LNCaP clone FGC (cell line): Measurements from ENCODE around the gene GABPA.

Experiments used
- DNase-seq: peaks from one replicate; pipeline ENCODE4 v3.0.0-alpha.2; 2011; ENCODE audit warnings: low read depth
- H3K4me3 ChIP-seq: 2 replicates; pipeline ENCODE4 v1.5.1; 2011; ENCODE audit warnings: mild to moderate bottlenecking, low read depth, low read length, control low read depth
- CTCF ChIP-seq: IDR thresholded peaks from 2 replicates; pipeline ENCODE4 v1.5.1; 2012; ENCODE audit warnings: mild to moderate bottlenecking; ENCODE audit not compliant: control insufficient read depth, insufficient read depth; ENCODE audit errors: extremely low read depth

Gene GABPA

DNA sequence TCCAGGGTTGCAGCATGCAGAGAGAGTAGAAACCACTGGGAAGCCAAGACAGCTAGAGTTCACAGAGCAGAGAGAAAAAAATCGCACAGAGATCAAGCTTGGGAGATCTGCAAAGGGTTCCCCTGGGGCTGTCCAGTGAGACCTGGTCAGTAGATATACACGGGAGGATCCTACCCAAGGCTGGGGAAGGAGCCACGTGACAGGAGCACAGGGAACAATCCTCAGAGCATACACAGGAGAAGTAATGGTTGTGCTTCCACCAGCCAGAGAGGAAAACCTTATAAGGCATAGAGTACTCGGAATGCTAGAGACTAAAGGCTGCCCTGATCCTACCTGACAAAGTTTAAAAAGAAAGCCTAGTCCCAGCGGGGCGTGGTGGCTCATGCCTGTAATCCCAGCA is 53.9 kb downstream of the GABPA start:
- DNase-seq, result no peak
- H3K4me3 ChIP-seq, result no peak overlapping the region
- TF ChIP-seq CTCF, result no peak

- DNase-seq, result peak; percentile 10
- TF ChIP-seq CTCF, result peak; percentile 64
- H3K4me3 ChIP-seq, result no peak overlapping the region
Observed at GRCh38 chr21:25790122-25790877, 55.5 kb downstream of the GABPA start.

DNA sequence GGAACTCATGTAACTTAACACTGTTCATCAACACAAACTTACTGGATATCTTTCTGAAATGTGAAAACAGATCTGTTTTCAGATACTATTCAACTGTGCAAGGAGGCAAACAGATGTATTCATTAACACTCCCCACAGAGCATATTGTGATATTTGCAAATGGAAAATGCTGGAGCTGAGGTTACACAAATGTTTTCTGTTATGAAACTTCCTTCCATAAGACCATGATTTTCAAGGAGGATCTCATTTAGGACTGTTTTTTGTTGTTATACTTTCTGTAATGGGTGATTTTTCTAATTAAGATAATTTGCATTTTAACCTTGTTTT is 56.1 kb downstream of the GABPA start:
- TF ChIP-seq CTCF, result no peak
- no peak for DNase-seq
- no peak overlapping the region for H3K4me3 ChIP-seq

GRCh38 chr21:25791319-25791718 is 56.5 kb downstream of the GABPA start:
- no peak for DNase-seq
- no peak for TF ChIP-seq CTCF

GRCh38 chr21:25801217-25802014 is 66.6 kb downstream of the GABPA start:
- H3K4me3 ChIP-seq, result no peak overlapping the region
- TF ChIP-seq CTCF, result peak; percentile 96
- DNase-seq, result peak; percentile 56

More at GRCh38 chr21:25791319-25791718, 56.5 kb downstream of the GABPA start:
- no peak overlapping the region for H3K4me3 ChIP-seq

DNA sequence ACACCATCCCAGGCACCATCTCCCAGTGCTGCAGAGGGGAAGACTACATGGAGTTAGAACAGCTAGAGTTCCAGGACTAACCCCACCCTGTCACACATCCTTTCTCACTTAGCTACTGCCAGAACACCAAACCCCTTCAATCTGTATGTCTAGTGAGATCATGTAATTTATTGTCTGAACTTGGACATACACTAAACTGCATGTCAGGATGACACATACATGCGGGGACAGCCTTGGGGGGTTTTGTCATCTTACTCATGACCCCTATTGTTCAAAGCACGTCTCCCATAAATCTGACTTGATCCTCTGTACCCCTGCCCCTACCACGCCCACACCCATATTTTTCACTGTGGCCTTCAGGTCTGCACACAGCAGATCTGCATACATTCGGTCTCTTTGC is 71.3 kb downstream of the GABPA start:
- no peak for DNase-seq
- H3K4me3 ChIP-seq, result no peak overlapping the region
- no peak for TF ChIP-seq CTCF
